HepG2 (cell line): ENCODE results near the gene ARHGAP21. TPM values are rescaled to one million over a fixed set of nuclear protein-coding genes. Genes with fewer than 3 reads are reported as not detected.

Source experiments
- AGO2 ChIP-seq: fragments of 200-400 bp; formaldehyde crosslinking; optimal IDR thresholded peaks from 2 replicates; pipeline ENCODE3; 2017; ENCODE audit warnings: mild to moderate bottlenecking, low read depth, low read length, moderate library complexity
- ASH2L ChIP-seq: fragments of 300-600, 200-600 bp; sonication (generic); IDR thresholded peaks from 2 replicates; pipeline ENCODE4 v1.7.0; 2017; ENCODE audit warnings: low read depth, mild to moderate bottlenecking, moderate library complexity, mixed read lengths, low read length; ENCODE audit not compliant: insufficient read length
- ATRX ChIP-seq: sonication (generic); formaldehyde crosslinking; IDR thresholded peaks from 2 replicates; pipeline ENCODE4 v1.4.0; 2020; ENCODE audit warnings: missing genetic modification reagents, borderline replicate concordance
- BCL6 ChIP-seq: IDR thresholded peaks from 2 replicates; pipeline ENCODE4 v1.6.1; 2016; ENCODE audit warnings: missing genetic modification reagents, missing compliant biosample characterization
- MZF1 ChIP-seq: sonication (generic); formaldehyde crosslinking; IDR thresholded peaks from 2 replicates; pipeline ENCODE4 v1.8.1; 2023; ENCODE audit warnings: mild to moderate bottlenecking, missing genetic modification reagents, borderline replicate concordance
- PHF8 ChIP-seq: sonication (generic); formaldehyde crosslinking; IDR thresholded peaks from 2 replicates; pipeline ENCODE4 v1.5.0; 2020; ENCODE audit warnings: missing genetic modification reagents
- RBFOX2 ChIP-seq: fragments of 200-400 bp; formaldehyde crosslinking; IDR thresholded peaks from 2 replicates; pipeline ENCODE4 v1.6.1; 2017; ENCODE audit warnings: low read depth, mild to moderate bottlenecking, low read length
- SALL2 ChIP-seq: sonication (generic); formaldehyde crosslinking; IDR thresholded peaks from 2 replicates; pipeline ENCODE4 v1.8.1; 2023; ENCODE audit warnings: mild to moderate bottlenecking, missing genetic modification reagents, inconsistent platforms
- SATB2 ChIP-seq: sonication (generic); formaldehyde crosslinking; IDR thresholded peaks from 2 replicates; pipeline ENCODE4 v1.5.0; 2020; ENCODE audit warnings: missing genetic modification reagents
- SIN3A ChIP-seq: IDR thresholded peaks from 2 replicates; pipeline ENCODE4 v1.6.1; 2011; ENCODE audit warnings: low read depth, mild to moderate bottlenecking, control low read depth, low read length, borderline replicate concordance
- ZFX ChIP-seq: sonication (generic); formaldehyde crosslinking; IDR thresholded peaks from 2 replicates; pipeline ENCODE4 v1.4.0; 2020; ENCODE audit warnings: mild to moderate bottlenecking, low read depth, missing genetic modification reagents, moderate library complexity
- ZNF136 ChIP-seq: sonication (generic); formaldehyde crosslinking; IDR thresholded peaks from 2 replicates; pipeline ENCODE4 v1.8.1; 2022; ENCODE audit warnings: low read depth, mild to moderate bottlenecking, moderate library complexity, missing genetic modification reagents
- ZNF33A ChIP-seq: sonication (generic); formaldehyde crosslinking; IDR thresholded peaks from 2 replicates; pipeline ENCODE4 v1.5.1; 2020; ENCODE audit warnings: missing genetic modification reagents, mild to moderate bottlenecking, moderate library complexity, borderline replicate concordance
- ZNF563 ChIP-seq: sonication (generic); formaldehyde crosslinking; IDR thresholded peaks from 2 replicates; pipeline ENCODE4 v1.8.0; 2022; ENCODE audit warnings: mild to moderate bottlenecking, moderate library complexity, missing genetic modification reagents
- ZNF572 ChIP-seq: sonication (generic); formaldehyde crosslinking; IDR thresholded peaks from 2 replicates; pipeline ENCODE4 v1.5.1; 2020; ENCODE audit warnings: mild to moderate bottlenecking, missing genetic modification reagents
- ZNF740 ChIP-seq: sonication (generic); formaldehyde crosslinking; IDR thresholded peaks from 2 replicates; pipeline ENCODE4 v1.4.0; 2020; ENCODE audit warnings: missing genetic modification reagents
- ZNF770 ChIP-seq: sonication (generic); formaldehyde crosslinking; IDR thresholded peaks from 2 replicates; pipeline ENCODE4 v1.5.0; 2020; ENCODE audit warnings: mild to moderate bottlenecking, missing genetic modification reagents
- ZNF777 ChIP-seq: sonication (generic); formaldehyde crosslinking; IDR thresholded peaks from 2 replicates; pipeline ENCODE4 v1.4.0; 2020; ENCODE audit warnings: missing genetic modification reagents
- polyA plus RNA-seq, 8 experiments: library from polyadenylated mRNA; depleted of rRNA in 3 of 8; stranded (reverse) in 7 of 8; unstranded in 1 of 8; fragments of >200 nt; fragmentation: Illumina TruSeq in 4 of 8; extraction: Trizol in 4 of 8; gene quantifications; 2 replicates each; pipeline versions ENCODE4 v1.2.1 to v1.2.3, GENCODE V29; 2011 to 2016; ENCODE audit warnings: low read depth in 4 of 8, missing spikeins in 1 of 8, mixed read lengths in 1 of 8; ENCODE audit not compliant: insufficient read depth in 1 of 8
- total RNA-seq, 5 experiments: library from RNA; depleted of rRNA; stranded (reverse); fragments of >200 nt; fragmentation: Illumina TruSeq; extraction: Trizol; gene quantifications; 2 replicates each; pipeline ENCODE4 v1.2.3, GENCODE V29; 2016; ENCODE audit warnings: low read depth in 1 of 5
- TF ChIP-seq, protein P1 (sequence below): sonication (generic); formaldehyde crosslinking; conservative IDR thresholded peaks from 2 replicates; pipeline ENCODE4 v1.4.0; 2020; ENCODE audit warnings: missing genetic modification reagents
- TF ChIP-seq, protein P2 (sequence below): conservative IDR thresholded peaks from 2 replicates; pipeline ENCODE4 v1.6.1; 2018; ENCODE audit warnings: missing genetic modification reagents

ARHGAP21 gene
- total and polyA plus RNA-seq, 2 of the 13 experiments (the other 11 are each of a cell fraction or from before 2014, with no cell fraction given): 23.9 to 26.6 TPM

DNA sequence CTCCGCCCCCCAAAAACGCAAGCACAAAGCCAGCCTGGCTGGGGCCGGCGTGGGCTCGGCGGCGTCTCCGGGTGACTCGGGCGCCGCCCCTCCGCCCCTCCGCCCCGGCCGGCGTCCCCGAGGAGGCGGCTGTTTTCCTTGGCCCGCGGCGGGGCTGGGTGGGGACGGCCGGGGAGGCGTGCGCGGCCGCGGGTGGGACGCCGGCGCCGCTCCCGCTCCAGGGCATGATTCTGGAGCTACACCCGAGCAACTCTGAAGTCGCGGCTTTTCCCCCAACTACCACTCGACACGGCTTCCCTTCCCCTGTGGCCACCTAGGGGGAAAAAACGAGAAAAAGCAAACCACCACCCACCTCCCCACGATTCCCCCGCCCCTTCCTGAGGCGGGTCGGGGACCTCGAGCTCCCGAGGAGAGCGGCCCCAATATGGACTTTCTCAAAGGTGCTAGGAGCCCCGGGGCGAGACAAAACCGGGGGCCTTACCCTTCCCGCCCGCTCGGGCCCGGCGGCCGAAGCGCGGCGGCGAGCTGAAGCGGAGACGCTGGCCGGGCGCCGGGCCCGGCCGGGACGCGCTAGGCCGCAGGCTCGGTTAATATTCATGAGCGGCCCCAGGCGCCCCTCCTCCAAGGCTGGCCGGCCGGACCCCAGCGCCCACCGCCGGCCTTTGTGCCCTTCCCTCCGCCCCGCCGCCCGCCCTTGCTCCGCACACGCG lies 856 bp downstream of the ARHGAP21 start (continued):
- TF ChIP-seq ZNF33A (no peak), ZNF777 (peak; percentile 13; the same call in 1 of the 2 replicates), AGO2 (peak; percentile 59), ZNF770 (CRISPR knock-in tag) (0 out of 2 replicates have a peak, but pooled peaks have one; percentile 11), ZNF572 (CRISPR knock-in tag) (no peak), ASH2L (peak; percentile 77), BCL6 (CRISPR knock-in tag) (peak; percentile 58; the same call in 1 of the 2 replicates), SIN3A (peak; percentile 56; the same call in 1 of the 2 replicates), SALL2 (CRISPR knock-in tag) (peak; percentile 67; the same call in 1 of the 2 replicates), SATB2 (CRISPR knock-in tag) (0 out of 2 replicates have a peak, but pooled peaks have one; percentile 21), RBFOX2 (peak; percentile 67), MZF1 (CRISPR knock-in tag) (no peak), ZNF740 (CRISPR knock-in tag) (no peak), PHF8 (CRISPR knock-in tag) (peak; percentile 76), ZNF136 (CRISPR knock-in tag) (no peak), ATRX (CRISPR knock-in tag) (no peak), ZNF563 (CRISPR knock-in tag) (peak; percentile 41; the same call in 1 of the 2 replicates), ZFX (CRISPR knock-in tag) (peak; percentile 82)
- TF ChIP-seq, protein P1, sequence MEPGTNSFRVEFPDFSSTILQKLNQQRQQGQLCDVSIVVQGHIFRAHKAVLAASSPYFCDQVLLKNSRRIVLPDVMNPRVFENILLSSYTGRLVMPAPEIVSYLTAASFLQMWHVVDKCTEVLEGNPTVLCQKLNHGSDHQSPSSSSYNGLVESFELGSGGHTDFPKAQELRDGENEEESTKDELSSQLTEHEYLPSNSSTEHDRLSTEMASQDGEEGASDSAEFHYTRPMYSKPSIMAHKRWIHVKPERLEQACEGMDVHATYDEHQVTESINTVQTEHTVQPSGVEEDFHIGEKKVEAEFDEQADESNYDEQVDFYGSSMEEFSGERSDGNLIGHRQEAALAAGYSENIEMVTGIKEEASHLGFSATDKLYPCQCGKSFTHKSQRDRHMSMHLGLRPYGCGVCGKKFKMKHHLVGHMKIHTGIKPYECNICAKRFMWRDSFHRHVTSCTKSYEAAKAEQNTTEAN (CRISPR knock-in tag): 0 out of 2 replicates have a peak, but pooled peaks have one; percentile 49
- TF ChIP-seq, protein P2, sequence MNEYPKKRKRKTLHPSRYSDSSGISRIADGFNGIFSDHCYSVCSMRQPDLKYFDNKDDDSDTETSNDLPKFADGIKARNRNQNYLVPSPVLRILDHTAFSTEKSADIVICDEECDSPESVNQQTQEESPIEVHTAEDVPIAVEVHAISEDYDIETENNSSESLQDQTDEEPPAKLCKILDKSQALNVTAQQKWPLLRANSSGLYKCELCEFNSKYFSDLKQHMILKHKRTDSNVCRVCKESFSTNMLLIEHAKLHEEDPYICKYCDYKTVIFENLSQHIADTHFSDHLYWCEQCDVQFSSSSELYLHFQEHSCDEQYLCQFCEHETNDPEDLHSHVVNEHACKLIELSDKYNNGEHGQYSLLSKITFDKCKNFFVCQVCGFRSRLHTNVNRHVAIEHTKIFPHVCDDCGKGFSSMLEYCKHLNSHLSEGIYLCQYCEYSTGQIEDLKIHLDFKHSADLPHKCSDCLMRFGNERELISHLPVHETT: no peak
